B cell (primary cell): Measurements from ENCODE around the gene WDR75.

Source experiments
- EZH2 ChIP-seq: IDR thresholded peaks from 2 replicates; pipeline ENCODE4 v1.6.1; 2012; ENCODE audit warnings: borderline replicate concordance, low read depth, mild to moderate bottlenecking, moderate library complexity, low read length; ENCODE audit not compliant: insufficient read depth, poor library complexity, severe bottlenecking
- TF ChIP-seq, protein P1 (sequence below): fragments of 200-600 bp; IDR thresholded peaks from one replicate; pipeline ENCODE4 v1.8.0; 2022; ENCODE audit warnings: antibody characterized with exemption, mild to moderate bottlenecking

DNA sequence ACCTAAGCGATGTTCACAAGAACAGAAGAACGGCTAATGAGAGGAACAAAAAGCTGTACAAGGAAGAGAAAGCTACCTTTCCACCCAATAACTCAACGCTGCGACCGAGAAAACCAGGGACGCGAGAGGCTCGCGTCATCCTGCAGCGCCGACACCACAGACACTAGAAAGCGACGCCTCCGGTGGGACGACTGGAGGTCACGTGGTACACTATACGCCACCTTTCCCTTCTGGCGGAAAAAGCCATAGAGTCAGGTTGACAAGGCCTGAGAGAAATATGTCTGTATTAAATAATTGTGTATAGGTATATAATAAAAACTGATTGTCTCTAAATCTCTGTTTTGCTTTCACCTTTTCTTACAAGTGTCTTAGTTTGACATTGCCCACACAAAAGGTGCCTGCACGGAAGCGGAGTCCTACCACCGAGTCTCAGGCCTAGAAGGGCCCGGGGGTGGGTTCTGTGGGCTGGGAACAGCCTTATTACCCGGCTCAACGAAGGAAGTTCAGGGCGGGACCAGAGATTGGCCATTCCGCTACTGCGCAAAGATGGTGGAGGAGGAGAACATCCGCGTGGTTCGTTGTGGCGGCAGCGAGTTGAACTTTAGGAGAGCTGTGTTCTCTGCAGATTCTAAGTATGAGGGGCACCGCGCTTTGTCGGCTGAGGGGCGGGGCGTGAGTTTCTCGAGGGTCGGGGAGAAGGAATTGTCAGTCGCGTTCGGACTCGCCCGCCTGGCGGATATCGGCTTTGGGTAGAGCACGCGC is at the start of gene WDR75:
- TF ChIP-seq, protein P1, sequence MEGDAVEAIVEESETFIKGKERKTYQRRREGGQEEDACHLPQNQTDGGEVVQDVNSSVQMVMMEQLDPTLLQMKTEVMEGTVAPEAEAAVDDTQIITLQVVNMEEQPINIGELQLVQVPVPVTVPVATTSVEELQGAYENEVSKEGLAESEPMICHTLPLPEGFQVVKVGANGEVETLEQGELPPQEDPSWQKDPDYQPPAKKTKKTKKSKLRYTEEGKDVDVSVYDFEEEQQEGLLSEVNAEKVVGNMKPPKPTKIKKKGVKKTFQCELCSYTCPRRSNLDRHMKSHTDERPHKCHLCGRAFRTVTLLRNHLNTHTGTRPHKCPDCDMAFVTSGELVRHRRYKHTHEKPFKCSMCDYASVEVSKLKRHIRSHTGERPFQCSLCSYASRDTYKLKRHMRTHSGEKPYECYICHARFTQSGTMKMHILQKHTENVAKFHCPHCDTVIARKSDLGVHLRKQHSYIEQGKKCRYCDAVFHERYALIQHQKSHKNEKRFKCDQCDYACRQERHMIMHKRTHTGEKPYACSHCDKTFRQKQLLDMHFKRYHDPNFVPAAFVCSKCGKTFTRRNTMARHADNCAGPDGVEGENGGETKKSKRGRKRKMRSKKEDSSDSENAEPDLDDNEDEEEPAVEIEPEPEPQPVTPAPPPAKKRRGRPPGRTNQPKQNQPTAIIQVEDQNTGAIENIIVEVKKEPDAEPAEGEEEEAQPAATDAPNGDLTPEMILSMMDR = no peak
- TF ChIP-seq EZH2 = no peak
